H7 (cell line): ENCODE results near the gene TMEM239. TPM values are rescaled to one million over a fixed set of nuclear protein-coding genes. Genes with fewer than 3 reads are reported as not detected.
"Not testable (repeated sequence)": the region's sequence is repeated elsewhere in the genome, so short reads cannot be mapped to it uniquely, and the experiment has no call there.

Source experiments
- DNase-seq: peaks from one replicate; pipeline ENCODE4 v3.0.0; 2012
- H3K27me3 ChIP-seq: 2 replicates; pipeline ENCODE4 v1.6.0; 2011; ENCODE audit warnings: mild to moderate bottlenecking, low read length; ENCODE audit not compliant: control insufficient read depth, insufficient read depth
- H3K36me3 ChIP-seq: replicated peaks from 2 replicates; pipeline ENCODE4 v1.5.1; 2011; ENCODE audit warnings: low read length; ENCODE audit not compliant: control insufficient read depth, insufficient read depth
- H3K4me3 ChIP-seq: 2 replicates; pipeline ENCODE4 v1.5.1; 2011; ENCODE audit warnings: low read depth, mild to moderate bottlenecking, control low read depth, low read length, moderate library complexity; ENCODE audit not compliant: insufficient read depth
- total RNA-seq: library from RNA; depleted of rRNA; stranded (reverse); fragments of >200 nt; shearing (Covaris generic); gene quantifications from 2 replicates; pipeline ENCODE4 v1.2.3, GENCODE V29; 2014; rRNA removed

The TMEM239 gene
- total RNA-seq = not detected in 2 replicates

- no peak for DNase-seq
- Histone ChIP-seq H3K27me3 (peaks cover 17% of the 10 kb centered on the region), H3K36me3 (no peaks in the 10 kb centered on the region), H3K4me3 (no peak within 1 kb of the TSS)
Measured at GRCh38 chr20:2816030-2816582, at the start of gene TMEM239. Gene TMEM239, plus strand, starts transcription at chr20:2816364. Its CDS starts 191 bp downstream, at chr20:2816555.

- no peaks in the 10 kb centered on the region for H3K36me3 ChIP-seq
- peak; percentile 47 for DNase-seq
- H3K27me3 ChIP-seq = no peaks in the 10 kb centered on the region; the same call in none of the 2 replicates
- no peak overlapping the region for H3K4me3 ChIP-seq
Measured at GRCh38 chr20:2767768-2768631, 48.2 kb upstream of the TMEM239 start.

- DNase-seq = no peak
- Histone ChIP-seq H3K4me3 (no peak overlapping the region), H3K27me3 (no peaks in the 10 kb centered on the region; the same call in none of the 2 replicates), H3K36me3 (no peaks in the 10 kb centered on the region)
Measured at GRCh38 chr20:2768632-2769015, 47.5 kb upstream of the TMEM239 start.

GRCh38 chr20:2770091-2770490 lies 46.1 kb upstream of the TMEM239 start:
- not testable (repeated sequence) for H3K36me3 ChIP-seq, DNase-seq, H3K27me3 ChIP-seq, H3K4me3 ChIP-seq

- H3K4me3 ChIP-seq = no peak overlapping the region
- H3K36me3 ChIP-seq = no peaks in the 10 kb centered on the region
- no peaks in the 10 kb centered on the region; the same call in none of the 2 replicates for H3K27me3 ChIP-seq
- DNase-seq = peak; percentile 60
Measured at GRCh38 chr20:2771631-2772080, 44.5 kb upstream of the TMEM239 start.

GRCh38 chr20:2773812-2774211 lies 42.4 kb upstream of the TMEM239 start:
- Histone ChIP-seq H3K36me3 (no peaks in the 10 kb centered on the region), H3K4me3 (no peak overlapping the region), H3K27me3 (no peaks in the 10 kb centered on the region; the same call in none of the 2 replicates)
- DNase-seq = no peak

GRCh38 chr20:2775139-2775538 lies 41.0 kb upstream of the TMEM239 start:
- no peak for DNase-seq
- Histone ChIP-seq H3K27me3 (no peaks in the 10 kb centered on the region; the same call in 1 of the 2 replicates), H3K4me3 (no peak overlapping the region), H3K36me3 (no peaks in the 10 kb centered on the region)

- Histone ChIP-seq H3K27me3 (no peaks in the 10 kb centered on the region), H3K36me3 (no peaks in the 10 kb centered on the region), H3K4me3 (no peak overlapping the region)
- DNase-seq = no peak
Measured at GRCh38 chr20:2778602-2779321, 37.4 kb upstream of the TMEM239 start.

GRCh38 chr20:2780948-2781347 lies 35.2 kb upstream of the TMEM239 start:
- no peaks in the 10 kb centered on the region for H3K36me3 ChIP-seq
- H3K4me3 ChIP-seq = no peak overlapping the region
- H3K27me3 ChIP-seq = no peaks in the 10 kb centered on the region
- peak; percentile 60 for DNase-seq

- H3K36me3 ChIP-seq = no peaks in the 10 kb centered on the region
- H3K4me3 ChIP-seq = no peak overlapping the region
- no peaks in the 10 kb centered on the region for H3K27me3 ChIP-seq
- no peak for DNase-seq
Measured at GRCh38 chr20:2783908-2784566, 32.1 kb upstream of the TMEM239 start.

- H3K27me3 ChIP-seq = no peaks in the 10 kb centered on the region
- H3K36me3 ChIP-seq = peaks cover 6% of the 10 kb centered on the region
- no peak overlapping the region for H3K4me3 ChIP-seq
- no peak for DNase-seq
Measured at GRCh38 chr20:2793471-2793870, 22.7 kb upstream of the TMEM239 start.

GRCh38 chr20:2794202-2794748 lies 21.9 kb upstream of the TMEM239 start:
- no peak overlapping the region for H3K4me3 ChIP-seq
- H3K36me3 ChIP-seq = peaks cover 6% of the 10 kb centered on the region
- no peaks in the 10 kb centered on the region for H3K27me3 ChIP-seq
- DNase-seq = no peak

GRCh38 chr20:2794866-2795447 lies 21.2 kb upstream of the TMEM239 start:
- DNase-seq = no peak
- Histone ChIP-seq H3K36me3 (peaks cover 6% of the 10 kb centered on the region), H3K4me3 (no peak overlapping the region)

GRCh38 chr20:2795451-2795850 lies 20.7 kb upstream of the TMEM239 start:
- H3K27me3 ChIP-seq = peaks cover 4% of the 10 kb centered on the region; the same call in 1 of the 2 replicates
- peaks cover 6% of the 10 kb centered on the region for H3K36me3 ChIP-seq
- H3K4me3 ChIP-seq = no peak overlapping the region
- no peak for DNase-seq

More at GRCh38 chr20:2794866-2795447, 21.2 kb upstream of the TMEM239 start:
- peaks cover 2% of the 10 kb centered on the region; the same call in 1 of the 2 replicates for H3K27me3 ChIP-seq
